Ovary (tissue), 3 donors: Measurements from ENCODE around the gene THSD4.

Source experiments
- EP300 ChIP-seq: sonication (generic); formaldehyde crosslinking; IDR thresholded peaks from one replicate; pipeline ENCODE4 v1.6.1; 2017; ENCODE audit warnings: antibody characterized with exemption
- TF ChIP-seq, protein P1 (sequence below), 3 donors: fragments of 450-650 bp in 2 of 3; fragments of 200-600 bp in 1 of 3; IDR thresholded peaks; one replicate each; pipeline versions ENCODE4 v1.5.1 to v1.8.0; 2016 to 2022; ENCODE audit warnings: antibody characterized with exemption in 3 of 3, mild to moderate bottlenecking in 1 of 3
- donor health status: DM: no; HTN: no; CAD: no.

DNA sequence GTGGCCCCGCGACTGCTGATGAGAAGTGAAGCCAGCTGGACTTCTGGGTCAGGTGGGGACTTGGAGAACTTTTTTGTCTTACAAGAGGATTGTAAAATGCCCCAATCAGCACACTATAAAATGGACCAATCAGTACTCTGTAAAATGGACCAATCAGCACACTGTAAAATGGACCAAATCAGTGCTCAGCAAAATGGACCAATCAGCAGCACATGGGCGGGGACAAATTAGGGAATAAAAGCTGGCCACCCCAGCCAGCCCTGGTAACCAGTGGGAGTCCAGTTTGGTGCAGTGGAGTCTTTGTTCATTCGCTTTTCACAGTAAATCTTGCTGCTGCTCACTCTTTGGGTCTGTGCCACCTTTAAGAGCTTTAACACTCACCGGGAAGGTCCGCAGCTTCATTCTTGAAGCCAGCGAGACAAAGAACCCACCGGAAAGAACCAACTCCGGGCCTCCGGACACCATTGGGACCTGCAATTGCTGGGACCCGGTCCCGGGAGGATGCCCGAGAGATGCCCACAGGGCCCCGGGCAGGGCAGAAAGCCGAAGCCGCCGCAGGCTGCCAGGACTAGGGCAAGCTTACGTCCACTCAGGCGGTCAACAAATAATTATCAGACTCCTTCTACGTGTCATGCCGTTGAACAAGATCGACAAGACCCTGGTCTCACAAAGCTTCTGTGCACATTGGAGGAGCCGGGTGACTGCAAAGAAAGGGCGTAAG, 686.8 kb downstream of the THSD4 start:
- TF ChIP-seq, protein P1, sequence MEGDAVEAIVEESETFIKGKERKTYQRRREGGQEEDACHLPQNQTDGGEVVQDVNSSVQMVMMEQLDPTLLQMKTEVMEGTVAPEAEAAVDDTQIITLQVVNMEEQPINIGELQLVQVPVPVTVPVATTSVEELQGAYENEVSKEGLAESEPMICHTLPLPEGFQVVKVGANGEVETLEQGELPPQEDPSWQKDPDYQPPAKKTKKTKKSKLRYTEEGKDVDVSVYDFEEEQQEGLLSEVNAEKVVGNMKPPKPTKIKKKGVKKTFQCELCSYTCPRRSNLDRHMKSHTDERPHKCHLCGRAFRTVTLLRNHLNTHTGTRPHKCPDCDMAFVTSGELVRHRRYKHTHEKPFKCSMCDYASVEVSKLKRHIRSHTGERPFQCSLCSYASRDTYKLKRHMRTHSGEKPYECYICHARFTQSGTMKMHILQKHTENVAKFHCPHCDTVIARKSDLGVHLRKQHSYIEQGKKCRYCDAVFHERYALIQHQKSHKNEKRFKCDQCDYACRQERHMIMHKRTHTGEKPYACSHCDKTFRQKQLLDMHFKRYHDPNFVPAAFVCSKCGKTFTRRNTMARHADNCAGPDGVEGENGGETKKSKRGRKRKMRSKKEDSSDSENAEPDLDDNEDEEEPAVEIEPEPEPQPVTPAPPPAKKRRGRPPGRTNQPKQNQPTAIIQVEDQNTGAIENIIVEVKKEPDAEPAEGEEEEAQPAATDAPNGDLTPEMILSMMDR (IDR thresholded peaks at IDR 0.05): no peak
- TF ChIP-seq EP300: no peak
